Measurements from ENCODE around the gene HLA-DRB5.

Gene HLA-DRB5

DNA sequence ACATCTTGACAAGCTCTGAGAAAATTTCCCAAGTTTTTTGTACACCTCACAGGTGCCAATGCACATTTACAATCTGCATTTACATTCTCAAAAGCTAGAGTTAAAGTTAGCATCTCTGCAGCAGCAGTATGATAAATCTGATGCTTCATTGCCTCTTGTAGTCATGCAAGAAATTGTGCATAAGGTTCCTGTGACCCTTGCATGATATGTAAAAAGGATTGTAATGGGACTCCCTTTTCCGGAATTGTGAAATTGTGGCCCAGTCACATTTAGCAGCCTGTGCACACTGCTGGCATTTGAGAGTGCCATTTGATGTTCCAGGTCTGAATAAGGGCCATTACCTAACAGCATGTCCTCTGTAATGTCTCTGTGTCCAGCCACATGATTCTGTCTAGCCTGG, 35.4 kb upstream of the HLA-DRB5 start:
- TF ChIP-seq CTCF (IDR thresholded peaks at IDR 0.05; ENCODE audit: low read depth, low read length): no peak
- no peak for DNase-seq (ENCODE audit: low read depth in 2 of 2)

DNA sequence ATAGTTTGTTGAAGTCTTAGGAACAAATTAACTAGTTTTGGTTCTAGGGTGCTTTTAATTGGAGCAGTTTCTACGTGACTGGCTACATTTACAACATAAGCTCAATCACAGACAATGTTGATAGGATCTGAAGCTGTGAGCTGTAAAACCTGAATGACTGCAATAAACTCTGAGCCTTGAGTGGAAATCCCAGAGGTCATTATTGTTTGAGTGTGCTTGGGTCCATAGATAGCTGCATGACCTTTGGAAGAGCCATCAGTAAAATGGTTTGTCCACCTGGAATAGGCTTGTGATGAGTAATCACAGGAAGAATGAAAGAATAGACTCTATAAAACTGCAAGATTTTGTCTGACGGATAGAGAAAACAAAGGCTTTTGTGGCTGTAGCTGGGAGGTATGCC, 32.9 kb upstream of the HLA-DRB5 start:
- no peak for DNase-seq (ENCODE audit: low read depth in 2 of 2)
- TF ChIP-seq CTCF (IDR thresholded peaks at IDR 0.05; ENCODE audit: low read depth, low read length): no peak
- H3K4me3 ChIP-seq (replicated peaks in 1 of 2; ENCODE audit: low read depth in 2 of 2, low read length in 2 of 2): no peak overlapping the region

More for the DNA sequence above, 35.4 kb upstream of the HLA-DRB5 start:
- no peak overlapping the region for H3K4me3 ChIP-seq (replicated peaks in 1 of 2; ENCODE audit: low read depth in 2 of 2, low read length in 2 of 2)

DNA sequence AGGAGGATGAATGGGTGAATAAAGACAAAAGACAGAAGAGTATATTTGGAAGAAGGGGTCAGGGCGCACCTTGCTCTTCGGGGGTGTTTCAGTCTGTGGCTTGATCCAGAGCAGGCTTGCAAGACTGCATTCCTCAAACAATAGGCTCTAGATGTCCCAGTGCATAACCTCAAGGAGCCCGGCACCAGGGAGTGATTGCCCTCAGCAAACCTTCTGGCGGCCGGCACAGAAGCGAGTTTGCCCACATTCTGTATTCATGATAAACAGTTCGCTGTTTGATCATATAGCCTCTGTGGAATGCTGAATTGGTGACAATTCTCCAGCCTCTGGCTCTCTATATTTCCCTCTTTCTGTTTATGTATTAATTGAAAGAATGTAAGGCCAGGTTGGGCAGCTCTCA, 29.7 kb upstream of the HLA-DRB5 start:
- H3K4me3 ChIP-seq (replicated peaks in 1 of 2; ENCODE audit: low read depth in 2 of 2, low read length in 2 of 2): no peak overlapping the region
- TF ChIP-seq CTCF (IDR thresholded peaks at IDR 0.05; ENCODE audit: low read depth, low read length): no peak
- no peak for DNase-seq (ENCODE audit: low read depth in 2 of 2)

- DNase-seq (ENCODE audit: low read depth in 2 of 2): no peak
- no peak overlapping the region for H3K4me3 ChIP-seq (replicated peaks in 1 of 2; ENCODE audit: low read depth in 2 of 2, low read length in 2 of 2)
- no peak for TF ChIP-seq CTCF (IDR thresholded peaks at IDR 0.05; ENCODE audit: low read depth, low read length)
These were observed 28.5 kb upstream of the HLA-DRB5 start for GRCh38 chr6:32558426-32559057.

DNA sequence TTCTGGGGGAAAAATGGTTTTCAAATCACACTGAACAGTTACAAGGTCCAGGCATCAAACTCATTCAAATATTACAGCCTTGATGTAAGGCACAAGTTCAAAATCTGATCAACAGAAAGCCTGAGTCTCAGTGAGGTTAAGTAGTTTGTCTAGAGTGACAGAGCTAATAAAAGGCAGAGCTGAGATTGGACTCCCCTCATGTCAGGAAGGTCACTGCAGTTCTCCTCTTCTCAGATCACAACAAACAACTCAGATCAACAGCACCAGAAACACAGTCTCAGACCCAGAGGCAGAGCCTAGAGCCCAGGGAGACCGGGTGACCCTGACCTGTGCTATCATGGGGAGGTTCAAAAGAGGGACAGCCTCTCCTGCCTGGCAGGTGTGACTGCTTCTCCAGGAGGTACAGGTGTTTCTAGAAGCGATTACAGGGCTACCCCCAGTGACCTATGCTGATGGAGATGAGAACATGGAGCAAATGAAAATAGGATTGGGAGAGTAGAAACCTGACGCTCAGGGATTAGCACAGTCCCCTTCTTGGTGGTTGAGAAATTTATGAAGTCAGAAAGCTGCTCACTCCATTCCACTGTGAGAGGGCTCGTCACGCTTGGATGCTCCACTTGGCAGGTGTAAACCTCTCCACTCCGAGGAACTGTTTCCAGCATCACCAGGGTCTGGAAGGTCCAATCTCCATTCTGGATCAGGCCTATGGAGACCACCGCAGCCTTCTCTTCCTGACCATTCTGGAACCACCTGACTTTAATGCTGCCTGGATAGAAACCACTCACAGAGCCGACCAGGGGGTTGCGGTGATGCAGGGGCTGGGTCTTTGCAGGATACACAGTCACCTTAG, 24.3 kb upstream of the HLA-DRB5 start:
- TF ChIP-seq CTCF (IDR thresholded peaks at IDR 0.05; ENCODE audit: low read depth, low read length): no peak

GRCh38 chr6:32553037-32553742, 23.1 kb upstream of the HLA-DRB5 start:
- no peak overlapping the region for H3K4me3 ChIP-seq (replicated peaks in 1 of 2; ENCODE audit: low read depth in 2 of 2, low read length in 2 of 2)
- no peak for DNase-seq (ENCODE audit: low read depth in 2 of 2)
- TF ChIP-seq CTCF (IDR thresholded peaks at IDR 0.05; ENCODE audit: low read depth, low read length): no peak

More for the DNA sequence above, 24.3 kb upstream of the HLA-DRB5 start:
- no peak overlapping the region for H3K4me3 ChIP-seq (replicated peaks in 1 of 2; ENCODE audit: low read depth in 2 of 2, low read length in 2 of 2)
- no peak for DNase-seq (ENCODE audit: low read depth in 2 of 2)

Measured in cardiac fibroblast (primary cell).